HG03565 (cell line): ENCODE results near the gene CDH13.

Experiments used
- ATAC-seq: cut with Tn5 transposase; IDR thresholded peaks from one replicate; pipeline ENCODE4 v1.9.1; 2021; ENCODE audit warnings: mild to moderate bottlenecking, moderate library complexity; ENCODE audit not compliant: unreplicated experiment

The CDH13 gene

DNA sequence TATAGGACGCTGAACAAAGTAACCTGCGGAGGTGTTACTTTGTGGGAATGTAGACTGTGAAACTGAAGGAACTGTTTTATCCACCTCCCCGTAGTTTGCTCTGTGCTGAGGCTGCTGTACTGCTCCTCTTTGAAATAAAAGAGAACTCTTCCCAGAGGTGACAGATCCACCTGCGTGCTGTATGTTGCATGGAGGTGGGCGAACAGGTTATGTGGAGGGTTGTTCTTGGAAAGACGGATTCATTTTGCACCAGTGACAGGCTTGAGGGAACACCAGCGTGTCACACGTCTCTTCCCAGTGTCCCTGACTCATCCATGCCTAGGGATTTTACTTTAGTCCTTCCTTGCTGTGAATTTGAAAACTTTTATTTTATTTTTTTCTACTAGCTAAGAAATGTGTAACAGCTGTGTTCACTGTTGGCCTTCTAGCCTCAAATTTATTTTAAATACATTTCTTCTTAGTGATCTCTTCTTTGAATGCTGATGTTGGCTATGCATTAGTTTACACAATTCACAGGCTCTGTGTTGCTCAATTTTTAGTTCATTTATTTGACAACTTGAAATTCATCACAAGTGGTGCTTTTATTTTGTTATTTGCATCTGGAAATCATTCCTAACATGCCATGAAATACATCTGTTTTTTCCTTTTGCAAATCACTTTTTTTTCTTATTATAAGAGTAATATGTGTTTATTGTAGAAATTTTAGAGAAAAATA lies 512.4 kb downstream of the CDH13 start:
- ATAC-seq = no peak

DNA sequence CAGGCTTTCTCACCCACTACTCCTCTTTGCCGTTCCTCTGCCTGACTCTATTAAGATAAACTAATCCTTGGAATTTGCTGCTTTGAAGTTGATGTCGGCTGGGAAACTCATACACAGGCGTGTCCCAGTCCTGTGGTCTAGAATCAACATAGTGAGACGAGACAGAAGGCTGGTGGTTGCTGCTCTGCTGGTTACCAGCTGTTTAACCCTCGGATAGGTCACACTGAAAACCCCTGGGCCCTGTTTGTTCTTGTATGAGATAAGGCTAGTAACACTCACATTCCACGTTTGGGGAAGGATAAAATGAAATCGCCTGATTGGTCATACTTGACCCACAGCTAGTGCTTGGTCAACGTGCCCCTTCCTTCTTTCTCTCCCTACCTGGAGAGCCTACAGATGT lies 517.0 kb downstream of the CDH13 start:
- ATAC-seq = no peak

DNA sequence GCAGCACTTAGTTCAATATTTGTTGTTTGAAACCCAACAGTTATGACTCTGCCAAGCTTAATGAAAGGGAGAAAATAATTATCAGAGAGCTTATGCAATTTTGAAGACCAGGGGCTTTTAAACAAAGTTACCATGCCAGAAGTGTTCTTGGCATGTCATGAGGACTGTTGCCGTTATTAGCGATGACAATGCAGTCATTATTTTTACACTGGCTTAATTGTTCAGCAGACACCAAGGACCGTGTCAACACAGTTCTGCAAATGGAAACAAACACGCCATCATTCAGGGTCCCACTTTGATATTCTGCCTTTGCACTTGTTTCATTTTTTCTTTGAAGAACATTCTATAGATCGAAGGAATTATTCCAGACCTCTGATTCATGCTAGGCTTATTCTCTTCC lies 518.5 kb downstream of the CDH13 start:
- no peak for ATAC-seq

DNA sequence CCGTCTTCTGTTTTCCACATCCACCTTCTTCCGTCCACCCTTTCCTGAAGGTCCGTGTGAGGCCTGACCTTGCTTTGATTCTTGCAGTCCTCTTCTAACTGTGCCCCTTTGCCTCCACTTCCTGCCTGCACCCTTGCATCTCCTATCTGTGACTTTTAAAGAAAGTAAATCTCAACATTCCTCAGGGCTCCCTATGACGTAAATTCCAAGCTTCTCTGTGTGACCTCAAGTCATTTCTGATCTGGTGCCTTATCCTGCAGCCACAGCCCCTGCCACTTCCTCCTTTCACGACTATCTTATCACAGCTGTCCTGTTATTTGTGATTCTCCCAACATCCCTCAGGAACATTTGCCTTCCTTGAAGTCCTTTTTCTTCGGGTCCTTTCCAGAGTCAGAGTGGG lies 520.5 kb downstream of the CDH13 start:
- ATAC-seq = no peak

DNA sequence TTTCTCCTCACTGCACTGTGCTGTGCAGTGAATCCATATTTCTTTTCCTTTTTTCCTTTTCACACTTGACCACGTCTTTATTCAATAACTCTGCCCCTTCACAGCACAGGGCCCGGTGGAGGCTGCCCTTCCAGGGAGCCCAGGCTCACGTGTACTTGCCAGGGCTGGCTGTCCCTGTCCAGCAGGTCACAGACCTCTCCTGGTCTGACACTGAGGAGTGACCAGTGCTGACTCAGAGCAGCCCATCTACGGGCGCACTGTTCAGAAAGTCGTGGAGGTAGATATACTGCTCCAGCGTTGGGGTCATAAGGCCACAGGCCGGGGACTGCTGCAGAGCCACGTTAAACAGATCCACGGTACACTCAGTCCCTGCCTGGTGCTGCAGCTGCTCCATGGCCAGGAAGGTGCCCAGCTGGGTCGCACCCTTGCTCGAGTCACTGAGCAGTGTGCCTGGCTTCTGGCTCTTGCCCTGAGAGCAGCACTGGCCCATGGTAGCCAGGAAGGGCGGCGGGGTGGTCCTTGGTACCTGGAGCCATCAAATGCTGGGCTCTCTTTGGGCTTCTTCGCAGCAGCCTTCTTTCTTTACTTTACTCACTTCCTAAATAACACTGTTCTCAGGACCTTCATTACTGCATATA lies 531.7 kb downstream of the CDH13 start:
- no peak for ATAC-seq

DNA sequence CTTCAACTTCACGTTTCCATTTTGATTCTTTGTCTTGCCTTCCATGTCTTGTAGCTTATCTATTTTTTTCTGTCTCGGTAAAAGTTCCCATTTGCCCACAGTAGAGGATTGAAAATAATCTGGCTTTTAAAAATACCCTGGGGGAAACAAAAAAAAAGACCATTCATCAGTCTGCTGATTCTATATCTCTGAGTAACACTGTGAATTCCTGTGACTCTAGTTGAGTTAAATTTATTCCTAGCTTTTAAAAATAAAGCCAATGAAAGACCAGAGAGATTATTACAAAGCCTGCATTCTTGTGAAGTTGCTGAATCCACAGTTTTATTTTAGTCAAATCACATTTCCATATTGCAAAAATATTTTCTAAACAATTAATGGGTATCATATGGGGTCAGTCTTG lies 532.3 kb downstream of the CDH13 start:
- no peak for ATAC-seq

DNA sequence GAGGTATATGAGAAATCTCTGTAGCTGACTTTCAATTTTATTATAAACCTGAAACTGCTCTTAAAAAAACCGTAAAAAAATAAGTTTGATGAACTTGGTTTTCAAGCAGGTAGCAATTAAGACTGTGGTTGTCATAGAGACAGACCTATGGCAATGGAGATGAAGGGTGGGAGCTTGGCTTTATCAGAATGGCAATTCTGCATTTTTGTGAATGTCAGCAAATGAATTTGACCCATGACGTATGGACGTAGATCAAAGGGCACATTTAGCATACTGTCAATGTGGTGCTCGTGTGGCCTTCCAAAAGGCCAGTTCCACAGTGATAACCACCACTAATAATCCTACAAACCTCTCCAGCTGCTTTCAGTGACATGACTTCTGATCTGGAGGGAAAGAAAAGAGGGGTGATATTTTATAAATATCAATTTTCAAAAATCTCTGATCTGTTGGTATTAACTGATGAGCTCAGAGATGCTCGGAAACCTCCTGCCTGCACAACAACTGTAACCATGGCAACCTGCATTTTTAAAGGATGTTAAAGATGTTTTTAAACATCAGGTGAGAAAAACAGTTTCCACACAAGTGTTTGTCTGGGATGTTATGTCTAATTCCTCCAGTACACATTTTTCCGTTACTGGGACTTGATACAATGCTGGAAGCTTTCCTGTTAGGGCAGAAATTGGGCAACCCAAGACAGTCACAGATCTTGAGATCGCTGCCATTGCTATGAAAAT lies 533.7 kb downstream of the CDH13 start:
- ATAC-seq = no peak

DNA sequence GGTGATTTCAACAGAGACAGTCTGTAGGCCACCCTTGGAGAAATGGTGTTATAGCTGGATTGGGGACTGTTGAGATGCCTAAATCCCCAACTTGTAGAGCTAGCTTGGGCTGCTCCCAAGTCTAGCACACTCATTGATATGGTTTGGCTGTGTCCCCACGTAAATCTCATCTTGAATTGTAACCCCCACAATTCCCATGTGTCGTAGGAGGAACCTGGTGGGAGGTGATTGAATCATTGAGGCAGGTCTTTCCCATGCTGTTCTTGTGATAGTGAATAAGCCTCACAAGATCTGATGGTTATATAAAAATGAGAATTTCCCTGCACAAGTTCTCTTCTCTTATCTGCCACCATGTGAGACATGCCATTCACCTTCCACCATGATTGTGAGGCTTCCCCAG lies 536.0 kb downstream of the CDH13 start:
- ATAC-seq = no peak

DNA sequence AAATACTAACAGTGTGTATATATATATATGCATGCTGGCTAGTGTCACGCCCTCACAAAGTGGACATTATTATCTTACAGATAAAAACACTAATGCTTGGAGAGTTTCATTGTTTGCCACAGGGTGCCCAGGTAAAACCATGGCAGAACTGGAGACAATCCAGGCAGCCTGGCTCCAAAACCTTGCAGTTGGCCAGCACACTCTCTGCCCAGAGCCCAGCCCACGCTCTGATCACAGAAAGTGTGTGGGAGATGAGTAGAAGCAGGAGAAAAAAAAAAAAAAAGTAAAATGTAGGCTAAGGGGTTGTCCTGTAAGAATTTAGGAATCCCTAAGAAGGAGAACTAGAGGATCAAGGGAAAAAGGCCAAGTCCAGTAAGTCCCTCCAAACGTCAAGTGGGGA lies 538.0 kb downstream of the CDH13 start:
- no peak for ATAC-seq

DNA sequence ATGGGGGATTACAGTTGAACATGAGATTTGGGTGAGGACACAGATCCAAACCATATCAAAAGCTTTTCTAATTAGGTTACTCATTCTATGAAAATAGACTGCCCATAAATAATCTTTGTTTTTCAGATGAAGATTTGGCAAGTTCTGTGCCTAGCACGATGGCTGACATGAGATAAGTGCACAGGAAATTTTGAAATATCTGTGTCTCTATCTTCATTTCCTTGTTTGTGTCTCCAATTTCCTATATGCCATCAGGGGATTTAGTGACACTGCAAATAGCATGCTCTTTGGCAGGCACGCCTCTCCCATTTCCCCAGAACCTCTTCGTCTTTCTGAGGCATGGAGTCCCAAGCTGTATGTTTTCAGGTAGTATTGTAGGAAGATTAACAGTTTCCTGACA lies 544.6 kb downstream of the CDH13 start:
- no peak for ATAC-seq

DNA sequence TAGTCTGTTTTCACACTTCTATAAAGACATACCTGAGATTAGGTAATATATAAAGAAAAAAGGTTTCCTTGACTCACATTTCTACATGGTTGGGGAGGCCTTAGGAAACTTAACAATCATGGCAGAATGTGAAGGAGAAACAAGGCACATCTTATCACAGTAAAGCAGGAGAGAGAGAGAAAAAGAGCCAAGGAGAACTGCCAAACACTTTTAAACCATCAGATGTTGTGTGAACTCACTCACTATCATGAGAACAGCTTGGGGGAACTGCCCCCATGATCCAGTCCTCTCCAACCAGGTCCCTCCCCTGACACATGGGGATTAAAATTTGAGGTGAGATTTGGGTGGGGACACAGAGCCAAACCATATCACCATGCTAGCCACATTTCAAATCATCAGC lies 547.9 kb downstream of the CDH13 start:
- no peak for ATAC-seq

DNA sequence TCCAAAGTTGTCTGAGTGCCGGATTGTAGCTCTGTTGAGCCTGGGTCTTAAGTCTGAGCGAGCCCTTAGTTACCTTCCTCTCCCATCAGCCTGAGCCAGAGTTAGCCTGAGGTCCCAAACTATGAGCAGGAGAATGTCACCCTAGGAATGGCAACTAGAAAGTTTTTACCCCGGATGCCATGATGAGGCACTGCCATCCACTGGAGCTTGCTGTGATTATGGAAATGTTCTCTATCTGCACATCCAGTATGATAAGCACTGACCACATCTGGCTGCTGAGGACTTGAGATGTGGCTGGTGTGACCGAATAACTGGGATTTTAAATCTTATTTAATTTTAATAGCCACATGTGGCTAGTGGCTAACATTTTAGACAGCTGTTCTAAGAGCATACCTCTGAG lies 550.0 kb downstream of the CDH13 start:
- no peak for ATAC-seq

DNA sequence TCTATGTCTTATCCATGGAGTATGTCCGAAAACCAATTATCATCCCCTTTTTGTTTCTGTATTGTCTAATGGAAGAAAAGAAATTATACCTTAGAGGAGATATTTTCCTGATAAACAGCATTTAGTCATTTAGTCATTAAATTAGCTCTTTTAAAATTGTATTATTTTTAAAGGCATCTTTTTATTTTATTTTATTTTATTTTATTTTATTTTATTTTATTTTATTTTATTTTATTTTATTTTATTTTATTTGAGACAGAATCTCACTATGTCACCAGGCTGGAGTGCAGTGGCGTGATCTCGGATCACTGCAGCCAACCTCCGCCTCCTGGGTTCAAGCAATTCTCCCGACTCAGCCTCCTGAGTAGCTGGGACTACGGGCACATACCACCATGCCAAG lies 559.1 kb downstream of the CDH13 start:
- no peak for ATAC-seq

DNA sequence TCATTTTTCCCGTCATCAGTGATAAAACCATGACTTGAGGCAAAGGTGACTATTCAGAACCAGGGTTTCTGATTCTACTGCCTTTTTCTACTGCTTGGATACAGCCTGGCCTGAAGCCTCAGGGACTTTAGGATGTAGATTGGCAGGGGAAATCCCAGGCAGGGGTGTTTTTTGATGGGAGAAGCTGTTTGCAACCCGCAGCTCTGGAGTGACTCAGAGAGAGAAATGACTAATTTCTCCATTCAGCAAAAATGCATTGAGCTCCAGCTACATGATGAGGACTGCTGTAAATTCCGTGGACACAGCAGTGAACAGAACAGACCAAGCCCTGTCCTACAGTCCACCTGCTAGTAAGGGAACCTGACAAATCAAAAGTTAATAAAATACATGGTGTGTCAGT lies 560.6 kb downstream of the CDH13 start:
- no peak for ATAC-seq

DNA sequence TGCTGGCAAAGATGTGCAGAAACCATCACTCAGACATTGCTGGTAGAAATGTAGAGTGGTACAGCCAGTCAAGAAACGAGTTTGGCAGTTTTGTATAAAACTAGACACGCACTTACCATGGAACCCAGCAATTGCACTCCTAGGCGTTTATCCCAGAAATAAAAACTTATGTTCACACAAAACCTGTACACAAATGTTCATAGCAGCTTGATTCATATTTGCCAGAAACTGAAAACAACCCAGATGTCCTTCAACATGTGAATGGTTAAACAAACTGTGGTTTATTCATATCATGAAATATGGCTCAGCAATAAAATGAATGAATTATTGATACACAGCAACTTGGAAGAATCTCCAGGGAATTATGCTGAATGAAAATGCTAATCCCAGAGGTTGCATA lies 570.0 kb downstream of the CDH13 start:
- no peak for ATAC-seq

DNA sequence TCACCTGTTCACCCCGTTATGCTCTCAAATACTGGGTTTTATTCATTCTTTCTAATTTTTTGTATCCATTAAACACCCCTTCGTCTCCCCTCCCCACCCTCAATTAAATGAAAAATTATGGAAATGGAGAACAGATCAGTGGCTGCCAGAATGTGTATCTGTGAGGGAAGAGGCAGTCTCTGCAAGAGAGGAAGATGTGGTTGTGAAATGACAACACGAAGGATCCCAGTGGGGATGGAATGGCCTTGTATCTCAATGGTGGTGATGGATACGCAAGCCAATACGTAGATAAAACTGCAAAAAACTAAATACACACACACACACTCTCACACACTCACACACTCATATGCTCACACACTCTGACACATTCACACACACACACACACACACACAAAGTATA lies 570.7 kb downstream of the CDH13 start:
- no peak for ATAC-seq

DNA sequence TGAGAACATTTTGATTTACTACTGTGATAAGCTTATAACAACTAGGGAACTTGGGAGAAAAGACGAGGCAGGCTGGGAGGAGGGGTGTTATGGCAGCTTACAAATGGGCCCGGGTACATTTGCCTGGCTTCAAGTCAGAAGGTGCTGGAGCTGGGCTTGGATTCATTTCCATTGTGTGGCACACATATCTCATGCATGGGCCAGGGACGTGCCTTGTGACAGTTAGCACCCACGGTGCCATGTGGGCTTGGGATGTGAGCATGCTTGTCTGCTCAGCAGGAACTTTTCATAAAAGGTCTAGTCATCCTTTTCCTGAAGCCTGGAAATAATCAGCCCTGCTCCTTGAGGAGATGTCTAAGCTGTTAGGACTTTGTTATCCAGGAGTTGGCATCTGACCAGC lies 572.2 kb downstream of the CDH13 start:
- ATAC-seq = no peak

DNA sequence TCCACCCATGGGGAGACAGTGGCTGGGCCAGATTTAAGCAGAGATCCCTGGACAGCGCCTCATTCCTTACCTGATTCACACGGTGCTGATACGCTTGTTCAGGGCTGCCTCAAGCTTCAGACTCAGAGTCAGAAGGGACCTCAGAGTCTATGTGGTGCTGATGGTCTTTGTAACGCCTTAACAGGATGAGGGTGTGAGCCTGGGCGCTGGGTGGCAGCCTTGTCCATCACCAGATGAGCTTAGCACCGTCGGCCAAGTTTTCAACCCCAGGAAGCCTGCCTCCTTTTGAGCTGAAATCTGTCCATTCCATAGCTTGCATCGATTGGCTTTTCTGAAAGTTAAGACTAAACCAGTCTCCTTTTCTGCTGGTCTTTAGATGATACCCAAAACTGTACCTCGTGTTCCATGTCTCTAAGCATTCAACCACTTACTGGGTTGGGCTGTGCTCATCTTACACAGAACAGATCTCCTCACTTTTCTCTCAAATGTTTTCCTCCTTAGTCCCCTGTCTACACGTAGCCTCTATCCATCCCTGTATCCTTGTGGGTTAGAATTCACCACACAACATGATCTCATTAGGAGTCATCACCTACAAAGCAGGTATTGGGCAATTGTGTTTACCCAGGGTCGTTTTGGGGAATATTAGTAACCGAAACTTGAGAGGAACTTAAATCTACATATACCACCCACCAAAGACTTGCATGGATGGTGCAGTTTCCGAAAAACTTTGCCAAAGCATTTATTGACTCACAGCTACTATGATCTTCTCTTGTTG lies 573.4 kb downstream of the CDH13 start:
- no peak for ATAC-seq

DNA sequence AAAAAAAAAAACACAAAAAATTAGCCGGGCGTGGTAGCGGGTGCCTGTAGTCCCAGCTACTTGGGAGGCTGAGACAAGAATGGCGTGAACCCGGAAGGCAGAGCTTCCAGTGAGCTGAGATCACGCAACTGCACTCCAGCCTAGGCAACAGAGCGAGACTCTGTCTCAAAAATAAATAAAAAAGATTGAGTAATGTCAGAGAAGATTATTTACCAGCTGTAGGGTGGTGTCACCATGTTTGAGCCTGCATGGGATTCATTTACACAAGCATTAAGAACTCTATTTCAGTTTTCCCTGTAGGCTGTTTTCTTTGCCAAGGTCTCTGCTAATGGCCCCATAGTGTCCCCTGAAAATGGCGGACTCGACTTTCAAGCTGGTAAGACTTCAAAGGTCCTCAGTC lies 575.0 kb downstream of the CDH13 start:
- no peak for ATAC-seq

DNA sequence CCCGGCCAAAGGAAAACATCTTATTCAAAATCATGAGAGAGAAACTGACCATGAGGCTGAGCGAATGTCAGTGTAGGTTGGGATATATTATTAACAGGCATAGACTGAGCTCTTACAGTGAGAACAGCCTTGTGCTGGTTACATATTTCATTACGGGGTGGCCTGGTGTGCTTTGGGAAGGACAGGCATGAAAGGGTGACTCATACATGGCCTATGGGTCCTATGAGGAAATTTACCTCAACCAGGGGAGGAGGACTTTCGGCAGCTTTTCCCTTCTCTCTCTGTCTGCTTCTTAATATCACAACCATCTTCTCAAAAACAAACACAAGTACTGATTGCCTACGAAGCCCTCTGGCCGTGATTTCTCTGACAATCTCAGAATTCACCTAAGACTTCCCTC lies 579.1 kb downstream of the CDH13 start:
- no peak for ATAC-seq

DNA sequence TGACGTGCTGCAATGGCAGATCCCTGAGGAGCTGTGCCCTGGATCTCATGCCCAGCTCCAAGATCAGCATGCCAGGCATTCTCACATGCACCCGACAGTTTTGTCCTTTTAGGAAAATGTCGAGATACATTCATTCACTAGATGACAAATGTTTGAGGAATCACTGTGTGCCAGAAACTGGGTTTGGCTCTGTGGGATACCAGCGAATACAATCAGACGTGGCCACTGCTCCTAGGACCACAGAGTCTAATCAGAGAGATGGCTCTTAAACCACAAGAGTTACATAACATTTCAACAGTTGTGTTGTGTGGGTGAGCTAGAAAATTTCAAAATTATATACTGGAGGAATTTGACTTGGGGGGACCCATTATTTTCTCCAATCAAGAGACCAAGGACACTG lies 579.7 kb downstream of the CDH13 start:
- ATAC-seq = no peak

DNA sequence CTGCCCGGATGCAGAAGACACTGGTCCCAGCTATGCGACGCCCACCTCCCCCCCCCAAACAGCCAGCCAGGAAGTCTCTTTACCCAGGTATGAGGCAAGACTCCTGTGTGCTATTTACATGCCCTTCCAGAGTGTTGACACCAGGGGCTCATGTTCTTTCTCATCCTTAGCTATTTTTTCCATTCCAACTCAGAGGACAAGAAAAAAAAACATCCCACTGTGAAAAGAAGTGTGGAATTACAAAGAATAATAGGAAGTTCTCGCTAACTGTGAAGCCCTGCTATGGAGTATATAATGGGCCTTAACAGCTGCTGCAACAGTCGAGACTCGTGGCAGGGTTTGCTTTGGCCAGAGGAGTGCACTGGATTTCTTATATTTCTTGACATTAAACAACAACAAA lies 584.9 kb downstream of the CDH13 start:
- no peak for ATAC-seq
